Right lobe of liver (tissue), 4 donors: ENCODE data around the gene ADGRL4.

Experiments
- POLR2A ChIP-seq: fragments of 450-650 bp; IDR thresholded peaks from one replicate; pipeline ENCODE4 v1.6.1; 2017; ENCODE audit warnings: antibody characterized with exemption, mild to moderate bottlenecking
- TF ChIP-seq, protein P1 (sequence below), 4 donors: fragments of 200-600 bp in 3 of 4; fragments of 450-650 bp in 1 of 4; IDR thresholded peaks; one replicate each; pipeline versions ENCODE4 v1.5.1 to v1.8.0; 2016 to 2022; ENCODE audit warnings: antibody characterized with exemption in 4 of 4, mild to moderate bottlenecking in 2 of 4
- donor health status: DM: no; HTN: no; CAD: no.
- donor health status: DM: no; HTN: no; CAD: no.
- donor health status: DM: no; HTN: yes; CAD: no.

DNA sequence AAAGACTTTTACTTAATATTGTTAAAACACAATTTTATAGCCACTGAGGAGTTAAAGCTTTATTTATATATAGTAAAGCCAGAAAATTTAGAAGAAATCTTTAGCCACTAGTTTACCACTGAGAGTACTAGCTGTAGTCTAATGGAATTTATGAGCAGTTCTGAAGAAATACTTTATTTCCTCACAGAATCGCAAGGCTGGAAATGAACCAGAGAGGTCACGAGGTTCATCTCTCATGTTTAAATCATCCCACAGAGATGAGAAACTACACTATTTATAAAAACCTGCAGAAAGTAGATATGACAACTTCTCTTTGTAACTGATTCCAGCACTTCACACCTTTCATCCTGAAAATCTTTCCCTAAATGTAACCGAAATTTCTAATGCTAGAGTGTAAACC is 26.0 kb downstream of the ADGRL4 start:
- TF ChIP-seq, protein P1, sequence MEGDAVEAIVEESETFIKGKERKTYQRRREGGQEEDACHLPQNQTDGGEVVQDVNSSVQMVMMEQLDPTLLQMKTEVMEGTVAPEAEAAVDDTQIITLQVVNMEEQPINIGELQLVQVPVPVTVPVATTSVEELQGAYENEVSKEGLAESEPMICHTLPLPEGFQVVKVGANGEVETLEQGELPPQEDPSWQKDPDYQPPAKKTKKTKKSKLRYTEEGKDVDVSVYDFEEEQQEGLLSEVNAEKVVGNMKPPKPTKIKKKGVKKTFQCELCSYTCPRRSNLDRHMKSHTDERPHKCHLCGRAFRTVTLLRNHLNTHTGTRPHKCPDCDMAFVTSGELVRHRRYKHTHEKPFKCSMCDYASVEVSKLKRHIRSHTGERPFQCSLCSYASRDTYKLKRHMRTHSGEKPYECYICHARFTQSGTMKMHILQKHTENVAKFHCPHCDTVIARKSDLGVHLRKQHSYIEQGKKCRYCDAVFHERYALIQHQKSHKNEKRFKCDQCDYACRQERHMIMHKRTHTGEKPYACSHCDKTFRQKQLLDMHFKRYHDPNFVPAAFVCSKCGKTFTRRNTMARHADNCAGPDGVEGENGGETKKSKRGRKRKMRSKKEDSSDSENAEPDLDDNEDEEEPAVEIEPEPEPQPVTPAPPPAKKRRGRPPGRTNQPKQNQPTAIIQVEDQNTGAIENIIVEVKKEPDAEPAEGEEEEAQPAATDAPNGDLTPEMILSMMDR (IDR thresholded peaks at IDR 0.05) = no peak
- no peak for TF ChIP-seq POLR2A
